DMS114 treated with DMSO at 0.1 percent for 48 hours (cell line): ENCODE data around the gene PDE4D.

Source experiments
- DNase-seq: peaks from one replicate; lab custom pipeline; 2025; ENCODE audit not compliant: unreplicated experiment; lab: John Stamatoyannopoulos, UW

Gene PDE4D

DNA sequence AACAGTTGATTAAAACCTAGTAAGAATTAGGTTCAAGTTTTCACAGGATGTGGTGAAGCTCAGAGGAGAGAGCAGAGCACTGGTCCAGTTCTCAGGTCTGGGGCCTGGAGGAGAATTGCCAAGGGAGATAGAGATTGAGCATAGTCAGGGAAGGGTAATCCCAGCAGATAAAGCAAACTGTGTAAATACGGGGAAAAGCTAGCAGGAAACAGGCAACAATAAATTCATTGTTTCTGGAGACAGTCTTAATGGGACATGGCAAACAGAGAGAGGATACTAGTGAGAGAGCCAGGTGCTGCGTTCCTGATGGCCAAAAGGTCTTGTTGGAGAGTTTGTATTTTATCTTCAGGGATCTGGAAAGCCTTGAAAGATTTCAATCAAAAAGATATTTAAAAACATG, 333.0 kb downstream of the PDE4D start:
- DNase-seq: no peak

DNA sequence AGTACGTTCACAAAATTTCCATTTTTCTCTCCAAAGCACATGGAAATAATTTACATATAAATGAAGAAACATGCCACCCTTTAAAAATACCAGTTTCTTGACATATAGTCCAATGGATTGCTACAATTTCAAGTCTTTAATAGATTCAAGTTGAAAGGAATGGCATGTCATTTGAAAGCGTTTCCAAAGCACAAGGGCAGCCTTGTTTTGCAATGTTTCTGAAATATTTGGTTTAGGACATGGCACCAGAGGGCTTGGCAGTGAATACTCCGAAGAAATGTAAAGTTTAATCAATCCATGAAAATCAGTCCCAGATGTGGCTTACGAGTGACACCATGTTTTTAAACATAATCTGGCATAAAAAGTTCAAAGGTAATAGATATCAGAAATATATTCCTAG, 333.7 kb downstream of the PDE4D start:
- DNase-seq: no peak

DNA sequence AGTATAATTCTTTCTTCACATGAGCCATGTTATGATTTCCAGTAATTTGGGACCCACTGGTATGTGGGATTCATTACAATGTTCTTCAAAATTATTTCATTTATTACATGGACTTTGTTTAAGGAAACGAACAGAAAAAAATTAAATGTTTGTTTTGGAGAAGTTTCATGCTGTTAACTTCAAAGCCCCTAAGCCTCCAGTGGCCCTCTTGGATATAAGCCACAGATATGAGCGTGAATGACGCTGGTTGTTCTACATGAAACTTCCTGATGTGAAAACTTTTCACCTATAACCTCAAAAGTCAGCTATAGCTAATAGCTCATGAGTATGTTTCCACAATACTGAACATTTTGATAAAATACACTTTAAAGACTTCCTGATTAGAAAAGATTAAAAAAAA, 334.2 kb downstream of the PDE4D start:
- DNase-seq: no peak

DNA sequence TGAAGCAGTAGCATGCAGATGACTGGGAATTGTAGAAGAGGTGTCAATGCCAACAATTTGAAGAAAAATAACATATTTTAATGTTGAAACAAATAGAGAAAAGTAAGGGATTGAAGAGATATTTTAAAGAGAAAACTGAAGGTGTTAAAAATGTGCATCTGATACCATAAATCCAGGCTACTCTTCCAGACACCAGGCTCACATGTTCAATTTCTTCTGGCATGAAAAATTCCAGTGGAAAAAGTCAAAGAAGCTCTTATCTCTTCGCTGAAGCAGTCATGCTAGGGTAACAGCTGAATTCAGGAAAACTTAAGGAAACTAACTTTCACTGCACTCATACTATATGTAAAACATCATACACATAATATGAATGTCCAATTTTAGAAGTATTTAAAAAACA, 335.0 kb downstream of the PDE4D start:
- no peak for DNase-seq

DNA sequence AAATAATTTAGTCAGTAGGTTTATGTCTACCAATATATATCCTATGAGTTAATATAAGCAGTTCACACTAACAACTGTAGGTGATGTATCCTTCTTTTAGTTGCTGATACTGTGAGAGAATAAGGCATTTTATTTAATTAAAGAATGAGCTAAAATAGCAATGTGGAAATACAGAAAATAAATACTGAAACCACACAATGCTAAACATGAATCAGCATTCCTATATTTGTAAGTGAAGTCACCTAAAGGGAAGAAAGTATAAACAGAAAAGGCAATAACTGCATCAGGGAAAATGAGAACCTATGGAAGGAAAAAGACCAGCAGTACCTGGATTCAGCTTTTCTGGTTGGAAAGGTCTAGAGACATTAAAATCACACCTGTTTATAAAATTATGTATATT, 336.0 kb downstream of the PDE4D start:
- DNase-seq: no peak

DNA sequence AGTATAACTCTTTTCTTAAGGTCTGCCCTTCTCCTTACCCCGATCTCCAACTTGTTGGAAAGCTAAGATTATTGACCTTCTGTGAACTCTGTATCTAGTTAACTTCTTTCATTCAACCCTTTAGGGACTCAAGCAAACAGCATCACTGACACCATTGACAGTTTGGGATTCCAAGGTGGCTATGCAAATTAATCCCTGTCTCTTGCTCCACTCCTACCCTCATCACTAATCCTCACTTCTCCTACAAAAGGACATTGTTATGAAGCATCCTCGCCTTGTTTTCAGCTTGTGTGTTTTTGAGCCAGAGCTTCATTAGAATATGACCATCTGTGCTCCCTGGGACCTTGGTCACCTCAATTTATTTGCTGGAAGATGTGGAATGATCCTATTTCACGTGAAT, 337.9 kb downstream of the PDE4D start:
- no peak for DNase-seq

DNA sequence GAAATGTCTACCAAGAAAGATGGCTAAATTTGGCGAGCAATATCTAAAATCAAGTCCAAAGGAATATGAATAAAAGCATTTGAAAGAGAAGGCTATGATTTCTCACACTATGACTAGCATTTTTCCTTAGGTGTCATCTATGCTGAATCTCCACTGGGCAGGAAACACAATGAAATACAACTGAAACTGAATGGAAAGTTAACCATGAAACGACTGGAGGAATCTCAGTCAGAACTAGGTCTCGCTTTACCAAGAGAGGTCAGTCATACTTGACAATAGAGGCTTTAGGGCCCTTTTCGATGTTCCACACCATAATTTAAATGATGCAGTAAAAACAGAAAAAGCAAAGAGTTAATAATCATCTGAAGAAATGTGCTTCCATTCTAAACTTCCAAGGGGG, 339.0 kb downstream of the PDE4D start:
- no peak for DNase-seq

DNA sequence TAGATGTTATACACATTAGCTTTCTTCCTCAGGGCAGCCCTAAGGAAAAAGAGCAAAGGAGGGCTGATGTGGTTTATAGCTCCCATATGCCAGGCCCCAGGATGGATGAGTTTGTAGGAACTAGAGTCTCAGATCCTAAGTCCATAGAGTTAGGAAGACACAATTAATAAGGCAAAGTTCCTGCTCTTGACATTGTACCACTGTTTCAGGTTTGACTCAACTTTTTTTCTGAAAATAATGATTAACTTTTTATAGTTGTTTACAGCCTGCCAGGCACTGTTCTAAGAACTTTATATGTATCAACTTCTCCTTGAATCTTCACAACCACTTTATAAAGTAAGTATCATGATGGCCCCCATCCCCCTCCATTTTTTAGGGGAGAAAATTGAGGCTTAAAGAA, 339.5 kb downstream of the PDE4D start:
- no peak for DNase-seq

DNA sequence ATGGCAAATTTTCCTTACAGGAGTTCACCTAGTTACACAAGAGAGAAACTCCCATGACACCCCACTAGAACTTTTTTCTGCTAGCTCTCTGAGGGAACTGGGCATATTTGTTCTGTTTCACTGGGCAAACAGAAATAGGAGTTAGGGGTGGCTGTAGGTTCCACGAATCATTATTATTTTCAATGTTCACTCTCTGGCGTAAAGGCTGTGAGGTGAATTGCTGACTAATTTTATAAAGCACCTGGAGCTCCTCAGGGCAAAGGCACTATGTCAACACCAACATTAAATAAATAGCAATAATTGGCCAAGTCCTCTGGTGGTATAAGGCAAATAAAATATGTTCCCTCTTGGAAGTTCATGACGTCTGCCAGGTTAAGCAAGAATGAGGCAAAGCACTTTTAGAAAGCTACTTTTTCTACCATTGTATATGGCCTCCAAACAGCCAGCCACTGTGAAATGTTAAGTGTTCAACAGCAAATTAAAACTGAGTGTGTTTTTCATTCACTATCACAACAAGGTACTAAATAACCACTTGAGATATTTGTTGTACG, 344.6 kb downstream of the PDE4D start:
- no peak for DNase-seq

DNA sequence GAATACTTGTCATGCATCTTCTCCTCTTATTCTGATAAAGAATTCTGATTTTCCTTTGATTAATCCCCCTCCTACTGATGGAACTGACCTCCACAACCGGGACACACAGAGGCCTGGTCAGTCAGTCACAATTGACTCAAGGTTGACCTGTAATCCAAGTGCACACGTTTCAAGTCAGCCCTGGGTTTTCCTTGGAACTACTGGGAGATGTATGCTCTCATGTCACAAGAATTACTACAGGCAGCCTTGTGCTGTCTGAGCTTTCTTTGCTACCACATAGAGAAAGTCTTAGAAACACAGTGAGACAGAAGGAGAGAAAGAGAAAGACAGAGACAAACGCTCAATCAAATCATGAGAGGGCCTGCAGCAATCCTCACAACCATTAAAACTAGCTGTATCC, 345.8 kb downstream of the PDE4D start:
- DNase-seq: no peak

DNA sequence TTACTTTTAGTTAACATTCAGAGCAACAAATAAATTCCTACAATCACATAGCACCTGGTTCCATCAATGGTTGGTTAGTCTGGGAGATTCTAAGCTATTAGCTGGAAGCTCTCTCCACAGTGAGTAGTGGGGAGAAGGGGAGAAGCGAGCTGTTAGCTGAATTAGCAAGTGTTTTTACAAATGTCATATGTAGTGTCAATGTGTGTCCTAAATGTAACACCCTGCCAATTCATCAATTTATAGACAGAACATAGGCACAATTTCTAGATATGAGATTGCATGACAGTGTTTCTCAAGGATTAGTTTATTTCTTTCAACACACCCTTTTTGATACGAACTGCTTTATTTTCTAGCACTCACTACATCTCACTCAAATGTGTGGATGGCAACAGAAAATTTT, 349.0 kb downstream of the PDE4D start:
- DNase-seq: no peak

DNA sequence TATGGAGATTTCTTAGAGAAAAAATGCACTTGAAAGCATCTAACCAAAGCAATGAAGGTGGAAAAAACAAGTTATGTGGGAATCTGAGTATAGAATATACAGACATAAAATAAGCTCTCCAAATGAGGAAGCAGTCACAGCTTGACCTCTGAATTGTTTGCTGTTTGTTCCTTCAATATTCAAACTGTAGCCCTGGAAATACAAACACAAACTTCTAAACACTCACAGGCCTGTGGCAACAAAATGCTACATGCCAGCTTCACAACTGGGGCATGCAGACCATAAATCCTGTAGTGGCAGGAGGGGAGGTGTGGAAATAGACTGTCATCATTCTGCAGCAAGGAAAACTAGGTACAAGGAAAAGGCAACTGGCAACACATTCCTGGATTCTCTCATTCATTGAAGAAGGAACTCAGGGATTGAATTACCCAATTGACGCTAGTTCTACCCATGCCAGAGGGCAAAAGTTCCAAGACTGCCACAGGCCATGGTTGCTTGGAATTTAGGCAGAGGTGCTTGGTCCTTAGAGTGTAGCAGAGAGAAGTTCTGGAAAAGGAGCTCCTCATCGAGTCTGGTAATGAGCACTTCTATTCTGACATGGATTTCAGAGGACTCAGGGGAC, 349.6 kb downstream of the PDE4D start:
- peak; percentile 21 for DNase-seq

DNA sequence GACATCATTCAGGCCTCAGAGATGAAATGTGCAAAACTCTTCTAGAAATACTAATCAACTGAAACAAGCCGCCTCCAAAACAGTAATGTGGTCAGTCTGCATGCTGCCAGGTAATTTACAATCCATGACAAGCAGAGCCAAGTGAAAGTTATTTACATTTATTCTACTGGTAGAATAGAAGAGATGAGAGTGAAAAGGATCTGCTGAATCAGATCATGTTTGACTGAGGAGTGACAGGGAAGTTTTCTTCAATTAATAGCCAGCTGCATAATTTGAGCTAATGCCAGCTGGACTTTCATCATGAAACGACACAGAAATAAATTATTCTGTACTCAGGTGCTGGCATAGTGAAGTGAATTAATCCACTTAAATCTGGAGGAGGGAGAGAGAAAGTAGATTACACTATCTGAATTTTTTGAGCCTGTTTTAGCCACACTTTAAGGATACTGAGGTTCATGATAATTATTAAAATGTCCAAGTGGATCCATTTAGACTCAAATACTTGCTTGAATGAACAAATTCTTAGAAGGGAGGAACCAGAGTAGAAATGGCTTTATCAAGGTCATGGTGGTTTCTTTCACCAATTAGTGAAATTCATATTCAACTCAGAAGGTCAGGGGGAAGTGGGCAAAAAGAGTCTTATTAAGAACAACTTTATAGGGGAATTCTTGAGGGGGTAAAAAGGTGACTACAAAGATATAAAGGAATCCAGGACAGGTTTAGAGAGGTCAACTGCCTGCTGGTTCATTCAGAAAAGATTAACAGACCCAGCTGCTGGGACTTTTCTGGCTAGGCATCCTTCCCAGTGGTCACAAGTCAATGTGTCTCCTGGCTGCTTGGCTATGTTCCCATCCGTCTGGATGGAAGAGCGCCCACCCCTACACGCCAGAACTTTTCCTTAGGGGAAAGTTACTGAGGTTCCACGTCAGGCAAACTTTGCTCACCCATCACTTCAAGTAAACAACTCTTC, 350.4 kb downstream of the PDE4D start:
- DNase-seq: no peak

DNA sequence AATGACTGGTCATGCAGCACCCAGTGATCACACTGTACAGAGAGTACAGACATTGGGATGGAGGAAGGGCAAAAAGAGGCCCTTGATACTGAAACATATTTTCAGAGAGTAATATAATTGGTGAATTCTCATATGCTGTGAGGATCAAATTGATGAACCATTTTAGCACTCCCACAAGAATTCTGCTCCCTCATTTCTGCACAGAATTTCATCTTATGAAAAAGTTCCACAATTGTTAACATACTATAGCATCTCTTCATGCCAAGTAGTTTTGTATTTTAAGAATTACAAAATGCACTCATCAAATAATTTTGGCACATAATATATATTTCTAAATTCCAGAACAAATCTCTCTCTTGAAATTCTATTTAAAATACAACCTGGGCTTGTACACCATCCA, 351.2 kb downstream of the PDE4D start:
- DNase-seq: no peak

DNA sequence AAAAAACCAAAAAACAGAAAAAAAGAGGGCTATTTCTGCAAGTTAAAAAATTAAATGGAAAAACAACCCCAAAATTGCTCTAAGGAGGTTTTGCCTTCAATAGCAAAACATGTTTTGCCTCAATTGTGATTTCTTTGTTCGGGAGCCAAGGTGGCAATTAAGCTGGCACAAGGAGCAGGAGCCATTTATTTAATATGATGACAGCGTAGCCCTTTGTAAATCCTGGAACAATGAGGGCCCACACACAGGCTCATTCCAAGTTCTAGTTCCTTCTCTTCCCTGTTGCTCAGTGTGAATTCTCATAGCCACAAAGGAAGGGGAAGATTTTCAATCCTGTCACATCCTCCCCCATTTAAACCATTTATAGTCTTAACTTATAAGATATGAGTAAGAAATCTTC, 353.2 kb downstream of the PDE4D start:
- DNase-seq: no peak

DNA sequence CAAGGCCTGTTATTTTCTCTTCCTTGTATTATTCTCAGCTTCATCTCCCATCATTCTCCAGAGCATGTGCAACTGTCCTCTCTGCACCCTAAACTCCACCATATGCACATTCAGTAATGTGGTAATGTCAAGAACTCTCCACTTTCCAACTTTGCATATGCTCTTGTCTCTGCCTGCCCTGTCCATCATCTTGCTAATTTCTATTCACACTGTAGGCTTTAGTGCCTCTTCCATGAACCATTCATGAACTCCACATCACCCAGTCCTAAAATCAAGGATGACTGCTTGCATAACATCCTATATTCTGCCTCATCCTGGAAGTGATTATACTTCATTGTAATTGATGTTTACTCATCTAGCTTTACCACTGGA, 354.8 kb downstream of the PDE4D start:
- no peak for DNase-seq

DNA sequence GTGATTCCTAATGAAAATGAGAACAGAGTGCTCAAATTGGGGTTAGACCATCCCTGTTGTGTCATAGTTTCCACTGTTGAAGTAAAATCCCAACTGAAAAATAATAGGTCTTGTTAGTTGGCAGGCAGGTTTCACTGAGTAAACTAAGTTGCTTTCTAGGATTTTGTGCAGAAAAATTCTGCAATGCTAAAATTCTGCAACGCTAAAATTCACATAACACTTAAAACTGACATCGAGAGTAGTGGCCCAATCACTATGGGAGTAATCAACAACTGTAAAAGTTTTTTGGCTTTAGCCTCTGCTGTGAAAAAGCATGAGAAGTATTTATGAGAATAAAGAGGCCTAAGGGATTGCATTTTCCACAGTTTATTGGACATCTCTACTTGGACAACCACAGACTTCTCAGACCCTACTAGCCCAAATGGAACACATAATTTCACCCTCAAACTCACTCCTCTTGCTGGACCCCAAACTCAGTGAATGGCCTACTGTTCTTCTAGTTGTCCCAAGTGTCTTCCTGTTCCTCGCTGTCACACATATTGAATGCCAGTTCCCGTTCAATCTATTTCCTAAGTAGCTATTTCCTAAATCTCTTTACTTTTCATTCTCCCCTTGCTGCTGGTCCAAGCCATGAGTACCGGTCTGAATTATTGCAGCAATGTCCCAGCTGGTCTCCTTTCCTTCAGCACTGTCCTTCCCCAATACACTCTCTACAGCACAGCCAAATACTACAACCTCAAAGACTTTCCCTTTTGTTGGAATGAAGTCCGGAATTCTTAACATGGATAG, 355.4 kb downstream of the PDE4D start:
- DNase-seq: no peak

DNA sequence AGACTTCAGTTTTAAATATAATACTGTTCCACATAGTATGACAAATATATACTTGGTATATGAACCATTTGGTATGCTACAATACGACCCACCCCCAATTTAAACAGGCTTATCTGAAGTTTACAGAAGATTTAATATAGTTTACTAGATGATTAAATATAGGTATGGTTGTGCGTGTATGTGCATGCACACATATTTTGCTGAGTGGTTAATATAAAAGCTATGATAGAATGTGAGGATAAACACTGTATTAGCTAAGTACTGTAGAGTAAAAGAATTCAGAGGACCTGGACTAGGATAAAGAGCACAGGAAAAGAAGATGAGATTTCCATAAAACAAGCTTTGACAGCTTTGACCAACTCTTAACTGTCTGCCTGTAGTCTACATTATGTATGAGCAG, 356.7 kb downstream of the PDE4D start:
- no peak for DNase-seq

DNA sequence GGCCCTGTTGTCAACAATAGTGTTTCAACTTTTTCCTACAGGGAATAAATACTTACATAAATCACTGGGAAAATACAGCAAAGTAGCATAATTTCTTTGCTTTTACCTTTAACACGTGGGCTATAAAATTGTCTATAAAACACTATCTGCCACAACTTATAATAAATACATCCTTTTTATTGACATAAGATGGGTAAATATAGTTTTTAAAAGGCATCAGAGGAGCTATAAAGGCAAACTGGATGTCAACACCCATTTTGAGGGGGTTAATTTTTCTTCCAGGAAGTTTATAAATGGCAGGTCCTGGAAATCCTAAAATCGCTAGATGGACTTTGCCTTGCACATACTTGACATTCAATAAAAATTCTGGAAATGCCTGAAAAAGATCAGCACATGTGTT, 358.0 kb downstream of the PDE4D start:
- no peak for DNase-seq

DNA sequence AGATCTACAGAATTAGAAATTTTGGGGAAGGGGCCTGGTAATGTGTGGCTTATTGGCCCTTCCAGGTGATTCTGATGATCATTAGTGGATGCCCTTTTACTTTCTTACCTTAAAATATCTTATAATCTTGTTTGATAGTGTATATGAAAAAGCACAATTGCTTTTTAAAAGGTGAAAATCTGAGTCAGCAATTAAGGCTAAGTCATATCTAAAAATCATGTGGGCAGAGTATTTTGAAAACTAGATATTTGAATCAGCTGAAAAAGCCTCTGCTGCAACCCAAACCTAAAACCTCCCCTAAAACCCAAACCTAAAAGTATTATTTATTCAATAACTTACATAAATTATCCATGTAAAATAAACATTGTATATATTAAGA, 359.8 kb downstream of the PDE4D start:
- no peak for DNase-seq

DNA sequence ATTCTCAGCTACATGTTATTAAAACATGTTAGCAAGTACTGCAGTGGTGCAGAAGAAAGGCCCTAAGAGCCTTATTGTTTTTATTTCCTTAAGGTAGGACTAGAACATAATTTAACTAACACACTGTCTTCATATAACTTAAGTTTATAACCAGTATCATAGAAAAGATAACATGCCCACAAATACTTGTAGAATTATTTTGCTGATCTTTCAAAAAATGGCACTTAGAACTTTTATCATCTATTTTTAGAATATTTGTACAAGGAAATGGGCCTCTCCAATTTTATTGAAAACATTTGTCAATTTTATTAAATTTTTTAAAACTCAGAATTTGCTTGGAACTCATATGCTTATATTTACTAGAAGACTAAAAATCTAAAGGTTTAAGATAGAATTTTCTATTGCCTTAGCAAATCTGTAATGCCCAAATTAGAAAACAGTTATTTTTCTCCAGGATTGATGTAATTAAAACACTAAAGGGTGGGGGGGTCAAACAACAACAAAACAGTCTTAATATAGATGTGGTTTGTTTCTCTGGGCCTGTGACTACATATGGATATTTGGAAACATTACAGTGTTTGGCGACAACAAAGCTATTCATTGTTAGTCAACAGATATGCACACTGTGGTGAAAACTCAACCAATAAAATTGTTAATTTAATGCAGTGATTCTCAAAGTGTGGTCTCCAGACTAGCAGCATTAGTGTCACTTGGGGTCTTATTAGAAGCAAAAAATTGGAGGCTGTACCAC, 360.4 kb downstream of the PDE4D start:
- no peak for DNase-seq
